Right lobe of liver (tissue), 4 donors: ENCODE data around the gene NRP2.

Source experiments
- POLR2A ChIP-seq: fragments of 450-650 bp; IDR thresholded peaks from one replicate; pipeline ENCODE4 v1.6.1; 2017; ENCODE audit warnings: antibody characterized with exemption, mild to moderate bottlenecking
- TF ChIP-seq, protein P1 (sequence below), 4 donors: fragments of 200-600 bp in 3 of 4; fragments of 450-650 bp in 1 of 4; IDR thresholded peaks; one replicate each; pipeline versions ENCODE4 v1.5.1 to v1.8.0; 2016 to 2022; ENCODE audit warnings: antibody characterized with exemption in 4 of 4, mild to moderate bottlenecking in 2 of 4
- donor health status: DM: no; HTN: no; CAD: no.
- donor health status: DM: no; HTN: no; CAD: no.
- donor health status: DM: no; HTN: yes; CAD: no.

DNA sequence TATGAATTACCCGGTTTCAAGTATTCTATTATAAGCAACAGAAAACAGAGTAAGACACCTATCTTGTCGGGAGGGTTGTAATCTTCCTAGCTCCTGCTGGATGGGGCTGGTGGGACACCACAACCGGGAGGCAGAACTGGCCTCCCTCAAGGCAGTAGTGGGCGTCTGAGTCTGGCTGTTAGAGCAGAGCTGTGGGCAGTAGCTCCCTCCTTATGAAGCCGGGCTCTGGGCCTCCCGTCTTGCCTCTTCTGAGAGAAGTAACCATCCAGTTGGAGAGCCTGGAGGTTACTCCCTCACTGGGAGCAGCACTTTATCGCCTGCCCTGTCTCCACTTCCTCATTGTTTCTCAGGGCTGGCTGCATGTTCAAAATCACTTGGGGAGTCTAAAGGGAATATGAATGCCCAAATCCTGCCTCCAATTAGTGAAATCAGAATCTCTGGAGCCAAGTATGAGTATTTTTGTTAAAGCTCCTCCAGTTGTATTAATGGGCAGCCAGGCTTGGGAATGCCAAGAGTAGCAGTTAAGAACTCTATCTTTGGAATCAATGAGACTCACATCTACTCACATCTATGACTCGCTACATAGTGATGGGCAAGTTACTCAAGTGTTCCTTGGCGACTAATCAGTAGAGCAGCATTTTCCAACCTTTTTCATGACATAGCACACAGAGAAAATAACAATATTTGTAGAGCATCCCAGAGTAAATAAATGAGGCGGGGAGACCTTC, 27.3 kb upstream of the NRP2 start:
- no peak for TF ChIP-seq POLR2A
- TF ChIP-seq, protein P1, sequence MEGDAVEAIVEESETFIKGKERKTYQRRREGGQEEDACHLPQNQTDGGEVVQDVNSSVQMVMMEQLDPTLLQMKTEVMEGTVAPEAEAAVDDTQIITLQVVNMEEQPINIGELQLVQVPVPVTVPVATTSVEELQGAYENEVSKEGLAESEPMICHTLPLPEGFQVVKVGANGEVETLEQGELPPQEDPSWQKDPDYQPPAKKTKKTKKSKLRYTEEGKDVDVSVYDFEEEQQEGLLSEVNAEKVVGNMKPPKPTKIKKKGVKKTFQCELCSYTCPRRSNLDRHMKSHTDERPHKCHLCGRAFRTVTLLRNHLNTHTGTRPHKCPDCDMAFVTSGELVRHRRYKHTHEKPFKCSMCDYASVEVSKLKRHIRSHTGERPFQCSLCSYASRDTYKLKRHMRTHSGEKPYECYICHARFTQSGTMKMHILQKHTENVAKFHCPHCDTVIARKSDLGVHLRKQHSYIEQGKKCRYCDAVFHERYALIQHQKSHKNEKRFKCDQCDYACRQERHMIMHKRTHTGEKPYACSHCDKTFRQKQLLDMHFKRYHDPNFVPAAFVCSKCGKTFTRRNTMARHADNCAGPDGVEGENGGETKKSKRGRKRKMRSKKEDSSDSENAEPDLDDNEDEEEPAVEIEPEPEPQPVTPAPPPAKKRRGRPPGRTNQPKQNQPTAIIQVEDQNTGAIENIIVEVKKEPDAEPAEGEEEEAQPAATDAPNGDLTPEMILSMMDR (IDR thresholded peaks at IDR 0.05): no peak
